ENCODE results near the gene RPAP2.

DNA sequence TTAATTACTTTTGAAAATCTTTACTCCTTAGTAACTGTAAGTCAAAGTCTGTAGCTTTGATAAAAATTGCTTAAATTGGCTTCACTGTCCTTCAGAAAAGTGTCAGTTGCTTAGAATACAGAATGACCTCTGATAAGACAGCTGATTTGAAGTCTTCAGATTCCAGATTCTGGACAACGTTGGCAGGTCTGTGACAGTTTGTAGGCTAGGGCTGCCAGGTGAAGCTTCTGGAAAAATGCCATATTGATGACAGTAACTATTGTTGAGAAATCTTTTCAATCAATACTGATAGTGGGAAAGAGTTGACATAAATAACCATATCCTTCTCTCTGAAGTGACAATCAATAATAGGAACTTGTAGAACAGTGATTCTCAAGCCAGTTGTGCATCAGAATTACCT, 41.3 kb downstream of the RPAP2 start:
- TF ChIP-seq, protein P1, sequence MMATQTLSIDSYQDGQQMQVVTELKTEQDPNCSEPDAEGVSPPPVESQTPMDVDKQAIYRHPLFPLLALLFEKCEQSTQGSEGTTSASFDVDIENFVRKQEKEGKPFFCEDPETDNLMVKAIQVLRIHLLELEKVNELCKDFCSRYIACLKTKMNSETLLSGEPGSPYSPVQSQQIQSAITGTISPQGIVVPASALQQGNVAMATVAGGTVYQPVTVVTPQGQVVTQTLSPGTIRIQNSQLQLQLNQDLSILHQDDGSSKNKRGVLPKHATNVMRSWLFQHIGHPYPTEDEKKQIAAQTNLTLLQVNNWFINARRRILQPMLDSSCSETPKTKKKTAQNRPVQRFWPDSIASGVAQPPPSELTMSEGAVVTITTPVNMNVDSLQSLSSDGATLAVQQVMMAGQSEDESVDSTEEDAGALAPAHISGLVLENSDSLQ (IDR thresholded peaks at IDR 0.05): no peak
- TF ChIP-seq, protein P2, sequence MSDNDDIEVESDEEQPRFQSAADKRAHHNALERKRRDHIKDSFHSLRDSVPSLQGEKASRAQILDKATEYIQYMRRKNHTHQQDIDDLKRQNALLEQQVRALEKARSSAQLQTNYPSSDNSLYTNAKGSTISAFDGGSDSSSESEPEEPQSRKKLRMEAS (IDR thresholded peaks at IDR 0.05; ENCODE audit: low read depth, low read length): no peak
- TF ChIP-seq, protein P3, sequence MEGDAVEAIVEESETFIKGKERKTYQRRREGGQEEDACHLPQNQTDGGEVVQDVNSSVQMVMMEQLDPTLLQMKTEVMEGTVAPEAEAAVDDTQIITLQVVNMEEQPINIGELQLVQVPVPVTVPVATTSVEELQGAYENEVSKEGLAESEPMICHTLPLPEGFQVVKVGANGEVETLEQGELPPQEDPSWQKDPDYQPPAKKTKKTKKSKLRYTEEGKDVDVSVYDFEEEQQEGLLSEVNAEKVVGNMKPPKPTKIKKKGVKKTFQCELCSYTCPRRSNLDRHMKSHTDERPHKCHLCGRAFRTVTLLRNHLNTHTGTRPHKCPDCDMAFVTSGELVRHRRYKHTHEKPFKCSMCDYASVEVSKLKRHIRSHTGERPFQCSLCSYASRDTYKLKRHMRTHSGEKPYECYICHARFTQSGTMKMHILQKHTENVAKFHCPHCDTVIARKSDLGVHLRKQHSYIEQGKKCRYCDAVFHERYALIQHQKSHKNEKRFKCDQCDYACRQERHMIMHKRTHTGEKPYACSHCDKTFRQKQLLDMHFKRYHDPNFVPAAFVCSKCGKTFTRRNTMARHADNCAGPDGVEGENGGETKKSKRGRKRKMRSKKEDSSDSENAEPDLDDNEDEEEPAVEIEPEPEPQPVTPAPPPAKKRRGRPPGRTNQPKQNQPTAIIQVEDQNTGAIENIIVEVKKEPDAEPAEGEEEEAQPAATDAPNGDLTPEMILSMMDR (IDR thresholded peaks at IDR 0.05 in 2 of 3, conservative IDR thresholded peaks at IDR 0.05 in 1 of 3; ENCODE audit: control insufficient read depth in 2 of 3, extremely low read depth in 1 of 3, insufficient read depth in 1 of 3, low read depth in 3 of 3, low read length in 3 of 3): no peak
- TF ChIP-seq ZZZ3 (IDR thresholded peaks at IDR 0.05; ENCODE audit: control insufficient read depth, insufficient read length, low read depth) (no peak), NFYB (IDR thresholded peaks at IDR 0.05; ENCODE audit: insufficient read depth, low read depth, low read length) (no peak), EP300 (IDR thresholded peaks at IDR 0.05; ENCODE audit: borderline replicate concordance in 1 of 2, control insufficient read depth in 1 of 2, low read depth in 2 of 2, low read length in 2 of 2) (no peak), EZH2 (IDR thresholded peaks at IDR 0.05; ENCODE audit: borderline replicate concordance, control insufficient read depth, low read depth, low read length) (no peak), SMC3 (IDR thresholded peaks at IDR 0.05; ENCODE audit: borderline replicate concordance, low read length) (no peak), IKZF2 (IDR thresholded peaks at IDR 0.05) (no peak), BHLHE40 (IDR thresholded peaks at IDR 0.05; ENCODE audit: borderline replicate concordance in 1 of 2, low read depth in 2 of 2, low read length in 1 of 2) (no peak), BCL11A (IDR thresholded peaks at IDR 0.05; ENCODE audit: low read depth, low read length) (no peak), SPI1 (IDR thresholded peaks at IDR 0.05; ENCODE audit: borderline replicate concordance, insufficient read depth, low read depth, low read length) (no peak)
- TF ChIP-seq, protein P4, sequence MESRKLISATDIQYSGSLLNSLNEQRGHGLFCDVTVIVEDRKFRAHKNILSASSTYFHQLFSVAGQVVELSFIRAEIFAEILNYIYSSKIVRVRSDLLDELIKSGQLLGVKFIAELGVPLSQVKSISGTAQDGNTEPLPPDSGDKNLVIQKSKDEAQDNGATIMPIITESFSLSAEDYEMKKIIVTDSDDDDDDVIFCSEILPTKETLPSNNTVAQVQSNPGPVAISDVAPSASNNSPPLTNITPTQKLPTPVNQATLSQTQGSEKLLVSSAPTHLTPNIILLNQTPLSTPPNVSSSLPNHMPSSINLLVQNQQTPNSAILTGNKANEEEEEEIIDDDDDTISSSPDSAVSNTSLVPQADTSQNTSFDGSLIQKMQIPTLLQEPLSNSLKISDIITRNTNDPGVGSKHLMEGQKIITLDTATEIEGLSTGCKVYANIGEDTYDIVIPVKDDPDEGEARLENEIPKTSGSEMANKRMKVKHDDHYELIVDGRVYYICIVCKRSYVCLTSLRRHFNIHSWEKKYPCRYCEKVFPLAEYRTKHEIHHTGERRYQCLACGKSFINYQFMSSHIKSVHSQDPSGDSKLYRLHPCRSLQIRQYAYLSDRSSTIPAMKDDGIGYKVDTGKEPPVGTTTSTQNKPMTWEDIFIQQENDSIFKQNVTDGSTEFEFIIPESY (IDR thresholded peaks at IDR 0.05): no peak
